GM12878 (cell line): Measurements from ENCODE around the gene OXCT1. TPM values are rescaled to one million over a fixed set of nuclear protein-coding genes. Genes with fewer than 3 reads are reported as not detected.

Experiments
- ATAC-seq: fragments of 200-7000 bp; cut with Tn5 transposase; 3 replicates; pipeline ENCODE4 v1.9.1; 2020; ENCODE audit warnings: mild to moderate bottlenecking, moderate library complexity
- BruUV-seq: library from RNA; stranded (reverse); fragments of 400-500 nt; replicated peaks from 2 replicates; lab custom pipeline; 2021; lab: Mats Ljungman, UMichigan
- CTCF ChIA-PET: fragments of 300-600 bp; sonication (Branson Sonifier 250); formaldehyde crosslinking; extraction: SDS; loops from one replicate; lab custom pipeline; 2021; ENCODE audit warnings: inconsistent platforms; lab: Yijun Ruan, JAX
- POLR2A ChIA-PET: fragments of 350-600 bp; formaldehyde crosslinking; extraction: SDS; loops from one replicate; lab custom pipeline; 2021; ENCODE audit warnings: inconsistent platforms; lab: Charles Lee
- RAD21 ChIA-PET: fragments of 300-600 bp; sonication (Branson Sonifier 250); formaldehyde crosslinking; loops from one replicate; lab custom pipeline; 2023; ENCODE audit warnings: antibody characterized with exemption; ENCODE audit not compliant: unreplicated experiment; lab: Charles Lee
- SMC1A ChIA-PET: fragments of 300-600 bp; sonication (Branson Sonifier 250); formaldehyde crosslinking; loops from one replicate; lab custom pipeline; 2023; ENCODE audit not compliant: unreplicated experiment, uncharacterized antibody; lab: Charles Lee
- DNase-seq: peaks from one replicate; pipeline ENCODE4 v3.0.0-alpha.2; 2011; ENCODE audit warnings: low read depth, low spot score
- FAIRE-seq: peaks from 3 replicates; lab custom pipeline; 2011; peaks lifted over from hg19 to GRCh38; lab: Jason Lieb, UNC
- H2AFZ ChIP-seq: 2 replicates; pipeline ENCODE4 v1.6.0; 2011; ENCODE audit warnings: low read depth, low read length, control low read depth; ENCODE audit not compliant: control insufficient read depth
- H3K27ac ChIP-seq: 2 replicates; pipeline ENCODE4 v1.5.1; 2011; ENCODE audit warnings: control low read depth; ENCODE audit not compliant: control insufficient read depth, insufficient read depth
- H3K27me3 ChIP-seq, 2 experiments: replicated peaks in 1 of 2; 2 replicates each; pipeline versions ENCODE4 v1.6.0 to v1.6.1; 2011; ENCODE audit warnings: low read length in 1 of 2; ENCODE audit not compliant: control insufficient read depth in 2 of 2, insufficient read depth in 2 of 2
- H3K36me3 ChIP-seq, 2 experiments: 2 replicates each; pipeline ENCODE4 v1.5.1; 2011; ENCODE audit warnings: low read length in 1 of 2; ENCODE audit not compliant: control insufficient read depth in 2 of 2, insufficient read depth in 2 of 2
- H3K4me1 ChIP-seq: 2 replicates; pipeline ENCODE4 v1.6.1; 2011; ENCODE audit warnings: mild to moderate bottlenecking, low read length, moderate library complexity, mixed read lengths; ENCODE audit not compliant: control insufficient read depth, insufficient read depth
- H3K4me2 ChIP-seq: 2 replicates; pipeline ENCODE4 v1.6.0; 2011; ENCODE audit warnings: control low read depth; ENCODE audit not compliant: control insufficient read depth, insufficient read depth
- H3K4me3 ChIP-seq: fragments of 200-600 bp; sonication (generic); 2 replicates; pipeline ENCODE4 v1.5.1; 2016
- H3K79me2 ChIP-seq: 2 replicates; pipeline ENCODE4 v1.6.0; 2011; ENCODE audit warnings: low read length; ENCODE audit not compliant: control insufficient read depth, insufficient read depth
- H3K9ac ChIP-seq: 2 replicates; pipeline ENCODE4 v1.8.0; 2011; ENCODE audit warnings: low read length, control low read depth, mixed read lengths; ENCODE audit not compliant: control insufficient read depth, insufficient read depth
- H3K9me3 ChIP-seq: replicated peaks from 3 replicates; pipeline ENCODE4 v1.5.1; 2011; ENCODE audit warnings: mild to moderate bottlenecking, low read length; ENCODE audit not compliant: control insufficient read depth, insufficient read depth
- H4K20me1 ChIP-seq: 2 replicates; pipeline ENCODE4 v1.6.0; 2011; ENCODE audit not compliant: control insufficient read depth, insufficient read depth
- BACH1 ChIP-seq: fragments of 450-650 bp; IDR thresholded peaks from 2 replicates; pipeline ENCODE4 v1.6.1; 2017; ENCODE audit warnings: mild to moderate bottlenecking, borderline replicate concordance
- DPF2 ChIP-seq: fragments of 450-650 bp; IDR thresholded peaks from 2 replicates; pipeline ENCODE4 v1.6.1; 2017; ENCODE audit warnings: mild to moderate bottlenecking
- EED ChIP-seq: sonication (generic); IDR thresholded peaks from 2 replicates; pipeline ENCODE4 v1.6.1; 2016; ENCODE audit warnings: antibody characterized with exemption, low read depth
- EP300 ChIP-seq, 2 experiments: fragments of 150-350 bp in 1 of 2; IDR thresholded peaks; 2 replicates each; pipeline ENCODE4 v1.6.1; 2011 to 2012; ENCODE audit warnings: low read depth in 2 of 2, low read length in 2 of 2, borderline replicate concordance in 1 of 2, improper control_type of control experiment in 1 of 2, inconsistent platforms in 1 of 2; ENCODE audit not compliant: control insufficient read depth in 1 of 2
- GATAD2B ChIP-seq: fragments of 450-650 bp; conservative IDR thresholded peaks from 2 replicates; pipeline ENCODE4 v1.6.1; 2017; ENCODE audit warnings: low read depth, mild to moderate bottlenecking, moderate library complexity
- IKZF1 ChIP-seq: fragments of 450-650 bp; conservative IDR thresholded peaks from 2 replicates; pipeline ENCODE4 v1.6.1; 2017; ENCODE audit warnings: antibody characterized with exemption, mild to moderate bottlenecking
- IKZF2 ChIP-seq, 2 experiments: fragments of 450-650 bp; IDR thresholded peaks; 2 replicates each; pipeline ENCODE4 v1.6.1; 2017; ENCODE audit warnings: mild to moderate bottlenecking in 2 of 2, moderate library complexity in 2 of 2
- JUNB ChIP-seq: IDR thresholded peaks from 2 replicates; pipeline ENCODE4 v1.6.1; 2016; ENCODE audit warnings: antibody characterized with exemption, mild to moderate bottlenecking
- KDM1A ChIP-seq: fragments of 200-600 bp; sonication (generic); IDR thresholded peaks from 2 replicates; pipeline ENCODE4 v1.6.1; 2016; ENCODE audit warnings: borderline replicate concordance
- MTA2 ChIP-seq: fragments of 450-650 bp; IDR thresholded peaks from 2 replicates; pipeline ENCODE4 v1.6.1; 2016; ENCODE audit warnings: low read depth, mild to moderate bottlenecking, moderate library complexity
- MTA3 ChIP-seq: IDR thresholded peaks from 2 replicates; pipeline ENCODE4 v1.6.1; 2012; ENCODE audit warnings: low read length, inconsistent platforms, borderline replicate concordance
- NFIC ChIP-seq: IDR thresholded peaks from 2 replicates; pipeline ENCODE4 v1.6.1; 2012; ENCODE audit warnings: low read depth, mild to moderate bottlenecking, inconsistent platforms, low read length, moderate library complexity
- NR2C1 ChIP-seq: fragments of 450-650 bp; IDR thresholded peaks from 2 replicates; pipeline ENCODE4 v1.6.1; 2017; ENCODE audit warnings: antibody characterized with exemption, mild to moderate bottlenecking, moderate library complexity
- RELB ChIP-seq: fragments of 450-650 bp; IDR thresholded peaks from 2 replicates; pipeline ENCODE4 v1.6.1; 2017; ENCODE audit warnings: low read depth, mild to moderate bottlenecking, moderate library complexity
- RUNX3 ChIP-seq: IDR thresholded peaks from 2 replicates; pipeline ENCODE4 v1.6.1; 2012; ENCODE audit warnings: low read length, inconsistent platforms
- SPI1 ChIP-seq: IDR thresholded peaks from 2 replicates; pipeline ENCODE4 v1.6.1; 2011; ENCODE audit warnings: low read depth, mild to moderate bottlenecking, low read length, moderate library complexity, borderline replicate concordance; ENCODE audit not compliant: insufficient read depth
- WGBS: methylation state at CpG from one replicate; pipeline ENCODE4 v1.1.6; 2016; ENCODE audit warnings: low lambda C conversion rate; ENCODE audit not compliant: insufficient replicate concordance, insufficient coverage; ENCODE audit errors: missing lambda C conversion rate; 5-methylcytosine and 5-hydroxymethylcytosine counted together
- in situ Hi-C: fragments of 300-500 bp; cut with MboI; formaldehyde crosslinking; loops from 9 replicates; pipeline ENCODE4 v1.14.3; 2018; ENCODE audit warnings: mixed read lengths
- intact Hi-C: fragments of 100-400 bp; cut with micrococcal nuclease; formaldehyde crosslinking; loops from one replicate; pipeline ENCODE4 v1.14.2; 2022; ENCODE audit not compliant: unreplicated experiment
- polyA plus RNA-seq, 11 experiments: library from polyadenylated mRNA; depleted of rRNA in 4 of 11; unstranded in 6 of 11; stranded (reverse) in 5 of 11; fragments of >200 nt; fragmentation: Nextera tagmentation in 4 of 11; fragmentation: Illumina TruSeq in 1 of 11; extraction: Ambion mirVana in 4 of 11; extraction: Trizol in 1 of 11; gene quantifications; 1 replicate in 1 of 11; 2 replicates in 10 of 11; pipeline versions ENCODE4 v1.2.1 to v1.2.3, GENCODE V29; 2011 to 2016; ENCODE audit warnings: inconsistent platforms in 2 of 11, missing spikeins in 2 of 11, low read depth in 1 of 11
- total RNA-seq, 4 experiments: library from RNA; depleted of rRNA in 3 of 4; stranded (reverse); fragments of >200 nt in 3 of 4; fragmentation: Illumina TruSeq in 1 of 4; extraction: Trizol in 1 of 4; gene quantifications; 2 replicates each; pipeline versions ENCODE4 v1.2.1 to v1.2.3, GENCODE V29; 2013 to 2021

Gene OXCT1
- total and polyA plus RNA-seq, 10 of the 15 experiments (the other 5 are each of a cell fraction or from before 2014, with no cell fraction given) = 46.9 to 103 (median 70.5) TPM

GRCh38 chr5:41918105-41918504 lies 47.9 kb upstream of the OXCT1 start:
- no peaks in the 10 kb centered on the region; the same call in 1 of the 3 replicates for H3K9me3 ChIP-seq
- no peaks in the 10 kb centered on the region for H4K20me1 ChIP-seq
- peaks cover 0 to 17% of the 10 kb centered on the region in 2 experiments; a peak in 2 of 4 replicates for H3K36me3 ChIP-seq
- in situ Hi-C loops (loop anchor here (25.0 kb wide), 1 partner anchor 1694 kb away; the partner anchor contains the start of gene NNT), intact Hi-C loops (no loop called here)
- no TSS peak for BruUV-seq
- RAD21 ChIA-PET = no interaction called here
- no peaks in the 10 kb centered on the region for H3K27me3 ChIP-seq
- FAIRE-seq (peak; percentile 59), DNase-seq (no peak), ATAC-seq (peak; percentile 74)
- WGBS = 3% methylated on average over 2 of the region's 2 CpGs
- CTCF ChIA-PET = interaction anchor here (1.1 kb wide), 1 partner anchor 10 kb away, joined by 3 read pairs; no protein-coding TSS in a partner anchor
- no peaks in the 10 kb centered on the region; the same call in 1 of the 2 replicates for H3K79me2 ChIP-seq
- TF ChIP-seq DPF2 (peak; percentile 47; the same call in 1 of the 2 replicates), EED (peak; percentile 68), MTA2 (peak; percentile 77), JUNB (peak; percentile 29; the same call in 1 of the 2 replicates), EP300 (IDR thresholded peaks at IDR 0.05; ENCODE audit: borderline replicate concordance in 1 of 2, control insufficient read depth in 1 of 2, low read depth in 2 of 2, low read length in 2 of 2) (peak in 1 of 2 experiments; percentile 52; a peak in 1 of 4 replicates), KDM1A (no peak), GATAD2B (no peak), IKZF1 (peak; percentile 61), SPI1 (peak; percentile 91), BACH1 (peak; percentile 39; the same call in 1 of the 2 replicates), MTA3 (no peak), RELB (peak; percentile 44; the same call in 1 of the 2 replicates), NFIC (peak; percentile 65; the same call in 1 of the 2 replicates), RUNX3 (peak; percentile 36), NR2C1 (no peak), IKZF2 (IDR thresholded peaks at IDR 0.05) (peak; percentile 75 to 88)
- SMC1A ChIA-PET = interaction anchor here (0.9 to 1.1 kb wide), 2 partner anchors 10 to 51 kb away, joined by 3 to 4 read pairs; no protein-coding TSS in a partner anchor
- peaks cover 20% of the 10 kb centered on the region for H3K4me1 ChIP-seq
- POLR2A ChIA-PET = no interaction called here
- peak overlapping the region; percentile 29; the same call in 1 of the 2 replicates for H3K4me2 ChIP-seq
- peak overlapping the region; percentile 52 for H3K27ac ChIP-seq
- no peak overlapping the region for H3K4me3 ChIP-seq
- H3K9ac ChIP-seq = no peak overlapping the region
- no peak overlapping the region for H2AFZ ChIP-seq
